KOPT-K1 (cell line): ENCODE measurements around the gene KIFBP.
"Not testable (repeated sequence)": the region's sequence is repeated elsewhere in the genome, so short reads cannot be mapped to it uniquely, and the experiment has no call there.

ENCODE experiments used
- H3K27ac ChIP-seq: fragments of 200-600 bp; sonication (generic); 2 replicates; pipeline ENCODE4 v1.5.1; 2016; ENCODE audit warnings: antibody characterized with exemption, mild to moderate bottlenecking, low read depth, low read length; ENCODE audit not compliant: poor library complexity, severe bottlenecking
- H3K36me3 ChIP-seq: fragments of 200-600 bp; sonication (generic); 2 replicates; pipeline ENCODE4 v1.5.1; 2017; ENCODE audit warnings: antibody characterized with exemption, mild to moderate bottlenecking, low read length, moderate library complexity; ENCODE audit not compliant: insufficient read depth
- H3K9me3 ChIP-seq: fragments of 200-600 bp; sonication (generic); 2 replicates; pipeline ENCODE4 v1.5.1; 2017; ENCODE audit warnings: antibody characterized with exemption, low read length, mild to moderate bottlenecking; ENCODE audit not compliant: insufficient read depth, poor library complexity, severe bottlenecking

Gene KIFBP

GRCh38 chr10:69025370-69025896, 36.8 kb downstream of the KIFBP start:
- Histone ChIP-seq H3K9me3 (peaks cover 16% of the 10 kb centered on the region), H3K27ac (no peak overlapping the region)

GRCh38 chr10:69033256-69033655, 44.7 kb downstream of the KIFBP start:
- peaks cover 27% of the 10 kb centered on the region for H3K9me3 ChIP-seq
- no peak overlapping the region for H3K27ac ChIP-seq
- no peaks in the 10 kb centered on the region for H3K36me3 ChIP-seq

More at GRCh38 chr10:69025370-69025896, 36.8 kb downstream of the KIFBP start:
- no peaks in the 10 kb centered on the region for H3K36me3 ChIP-seq

- no peaks in the 10 kb centered on the region for H3K9me3 ChIP-seq
- H3K36me3 ChIP-seq, result no peaks in the 10 kb centered on the region
- H3K27ac ChIP-seq, result no peak overlapping the region
Observed at GRCh38 chr10:69037489-69037888, 48.9 kb downstream of the KIFBP start.

GRCh38 chr10:69040904-69041303, 52.3 kb downstream of the KIFBP start:
- not testable (repeated sequence) for H3K36me3 ChIP-seq, H3K9me3 ChIP-seq, H3K27ac ChIP-seq

- H3K9me3 ChIP-seq, result no peaks in the 10 kb centered on the region
- H3K27ac ChIP-seq, result no peak overlapping the region
- no peaks in the 10 kb centered on the region for H3K36me3 ChIP-seq
Observed at GRCh38 chr10:69042417-69042816, 53.8 kb downstream of the KIFBP start.

GRCh38 chr10:69042838-69043237, 54.2 kb downstream of the KIFBP start:
- Histone ChIP-seq H3K27ac (no peak overlapping the region), H3K36me3 (no peaks in the 10 kb centered on the region), H3K9me3 (no peaks in the 10 kb centered on the region)

GRCh38 chr10:69043931-69044531, 55.4 kb downstream of the KIFBP start:
- no peaks in the 10 kb centered on the region for H3K36me3 ChIP-seq
- H3K27ac ChIP-seq, result no peak overlapping the region
- H3K9me3 ChIP-seq, result no peaks in the 10 kb centered on the region

- Histone ChIP-seq H3K36me3 (no peaks in the 10 kb centered on the region), H3K27ac (no peak overlapping the region), H3K9me3 (no peaks in the 10 kb centered on the region)
Observed at GRCh38 chr10:69044546-69044945, 55.9 kb downstream of the KIFBP start.

- no peaks in the 10 kb centered on the region for H3K36me3 ChIP-seq
- no peak overlapping the region for H3K27ac ChIP-seq
Observed at GRCh38 chr10:69045441-69046300, 57.1 kb downstream of the KIFBP start.

GRCh38 chr10:69047111-69047832, 58.7 kb downstream of the KIFBP start:
- Histone ChIP-seq H3K36me3 (no peaks in the 10 kb centered on the region), H3K9me3 (no peaks in the 10 kb centered on the region), H3K27ac (no peak overlapping the region)

More at GRCh38 chr10:69045441-69046300, 57.1 kb downstream of the KIFBP start:
- H3K9me3 ChIP-seq, result no peaks in the 10 kb centered on the region

- Histone ChIP-seq H3K27ac (no peak overlapping the region), H3K9me3 (no peaks in the 10 kb centered on the region), H3K36me3 (no peaks in the 10 kb centered on the region)
Observed at GRCh38 chr10:69048103-69048502, 59.5 kb downstream of the KIFBP start.

- Histone ChIP-seq H3K9me3 (no peaks in the 10 kb centered on the region), H3K27ac (no peak overlapping the region), H3K36me3 (no peaks in the 10 kb centered on the region)
Observed at GRCh38 chr10:69049566-69049961, 61.0 kb downstream of the KIFBP start.

GRCh38 chr10:69051303-69051702, 62.7 kb downstream of the KIFBP start:
- no peaks in the 10 kb centered on the region for H3K36me3 ChIP-seq
- H3K9me3 ChIP-seq, result no peaks in the 10 kb centered on the region
- H3K27ac ChIP-seq, result no peak overlapping the region

GRCh38 chr10:69051710-69052487, 63.3 kb downstream of the KIFBP start:
- H3K36me3 ChIP-seq, result no peaks in the 10 kb centered on the region
- no peaks in the 10 kb centered on the region for H3K9me3 ChIP-seq
- no peak overlapping the region for H3K27ac ChIP-seq
